Measurements from ENCODE around the gene IL25. TPM values are rescaled to one million over a fixed set of nuclear protein-coding genes. Genes with fewer than 3 reads are reported as not detected.

Gene IL25
- total RNA-seq, 2 donors from 2014 or later: not detected

GRCh38 chr14:23375527-23376251 is 3.1 kb downstream of the IL25 start:
- DNase-seq (ENCODE audit: low spot score): no peak
- H3K4me3 Mint-ChIP-seq: no peak overlapping the region
- no peaks in the 10 kb centered on the region for H3K4me1 Mint-ChIP-seq (ENCODE audit: low read depth in 2 of 2)
- ATAC-seq: no peak
- peaks cover 0 to 2% of the 10 kb centered on the region in 2 donors for H3K27me3 Mint-ChIP-seq
- no peaks in the 10 kb centered on the region for H3K9me3 Mint-ChIP-seq
- H3K27ac Mint-ChIP-seq: no peak overlapping the region
- H3K36me3 Mint-ChIP-seq: no peaks in the 10 kb centered on the region

GRCh38 chr14:23376482-23377197 is 4.0 kb downstream of the IL25 start, which contains the start of gene CMTM5:
CMTM5 (plus strand) TSS chr14:23377046; CDS start chr14:23377252, 206 bp downstream.
- no peak for ATAC-seq
- Mint-ChIP-seq H3K9me3 (no peaks in the 10 kb centered on the region), H3K27ac (no peak within 1 kb of the TSS), H3K4me1 (ENCODE audit: low read depth in 2 of 2) (no peaks in the 10 kb centered on the region), H3K27me3 (peaks cover 0 to 2% of the 10 kb centered on the region in 2 donors), H3K4me3 (no peak within 1 kb of the TSS), H3K36me3 (no peaks in the 10 kb centered on the region)
- no peak for DNase-seq (ENCODE audit: low spot score)

- no peak for DNase-seq (ENCODE audit: low spot score)
- no peaks in the 10 kb centered on the region for H3K4me1 Mint-ChIP-seq (ENCODE audit: low read depth in 2 of 2)
These were observed 4.6 kb downstream of the IL25 start for GRCh38 chr14:23377198-23377550.

GRCh38 chr14:23377573-23378563 is 5.3 kb downstream of the IL25 start:
- H3K27me3 Mint-ChIP-seq: peaks cover 0 to 2% of the 10 kb centered on the region in 2 donors
- no peaks in the 10 kb centered on the region for H3K36me3 Mint-ChIP-seq
- H3K9me3 Mint-ChIP-seq: no peaks in the 10 kb centered on the region
- no peak for DNase-seq (ENCODE audit: low spot score)
- no peak for ATAC-seq
- H3K27ac Mint-ChIP-seq: no peak overlapping the region
- H3K4me3 Mint-ChIP-seq: no peak overlapping the region
- H3K4me1 Mint-ChIP-seq (ENCODE audit: low read depth in 2 of 2): no peaks in the 10 kb centered on the region

More at GRCh38 chr14:23377198-23377550, 4.6 kb downstream of the IL25 start:
- Mint-ChIP-seq H3K27ac (no peak overlapping the region), H3K9me3 (no peaks in the 10 kb centered on the region), H3K4me3 (no peak overlapping the region), H3K27me3 (peaks cover 0 to 2% of the 10 kb centered on the region in 2 donors), H3K36me3 (no peaks in the 10 kb centered on the region)
- ATAC-seq: no peak

- no peak overlapping the region for H3K27ac Mint-ChIP-seq
- no peak overlapping the region for H3K4me3 Mint-ChIP-seq
- H3K9me3 Mint-ChIP-seq: no peaks in the 10 kb centered on the region
- H3K36me3 Mint-ChIP-seq: no peaks in the 10 kb centered on the region
- DNase-seq (ENCODE audit: low spot score) (no peak), ATAC-seq (no peak)
- no peaks in the 10 kb centered on the region for H3K4me1 Mint-ChIP-seq (ENCODE audit: low read depth in 2 of 2)
- H3K27me3 Mint-ChIP-seq: peaks cover 0 to 2% of the 10 kb centered on the region in 2 donors
These were observed 6.1 kb downstream of the IL25 start for GRCh38 chr14:23378612-23379220.

GRCh38 chr14:23379366-23380196 is 7.0 kb downstream of the IL25 start:
- ATAC-seq: peak; percentile 55 to 57
- no peaks in the 10 kb centered on the region for H3K9me3 Mint-ChIP-seq
- no peak overlapping the region for H3K27ac Mint-ChIP-seq
- no peak for DNase-seq (ENCODE audit: low spot score)
- H3K27me3 Mint-ChIP-seq: peaks cover 0 to 2% of the 10 kb centered on the region in 2 donors
- H3K4me1 Mint-ChIP-seq (ENCODE audit: low read depth in 2 of 2): no peaks in the 10 kb centered on the region
- H3K36me3 Mint-ChIP-seq: no peaks in the 10 kb centered on the region
- H3K4me3 Mint-ChIP-seq: no peak overlapping the region

- peaks cover 0 to 2% of the 10 kb centered on the region in 2 donors for H3K27me3 Mint-ChIP-seq
- ATAC-seq: no peak
- no peaks in the 10 kb centered on the region for H3K9me3 Mint-ChIP-seq
- no peaks in the 10 kb centered on the region for H3K4me1 Mint-ChIP-seq (ENCODE audit: low read depth in 2 of 2)
- no peak overlapping the region for H3K4me3 Mint-ChIP-seq
- H3K27ac Mint-ChIP-seq: no peak overlapping the region
- DNase-seq (ENCODE audit: low spot score): no peak
- no peaks in the 10 kb centered on the region for H3K36me3 Mint-ChIP-seq
These were observed 7.7 kb downstream of the IL25 start for GRCh38 chr14:23380197-23380914.

- ATAC-seq (no peak), DNase-seq (ENCODE audit: low spot score) (no peak)
- H3K9me3 Mint-ChIP-seq: no peaks in the 10 kb centered on the region
- no peaks in the 10 kb centered on the region for H3K36me3 Mint-ChIP-seq
- peaks cover 0 to 2% of the 10 kb centered on the region in 2 donors for H3K27me3 Mint-ChIP-seq
- no peak overlapping the region for H3K27ac Mint-ChIP-seq
- H3K4me1 Mint-ChIP-seq (ENCODE audit: low read depth in 2 of 2): no peaks in the 10 kb centered on the region
- no peak overlapping the region for H3K4me3 Mint-ChIP-seq
These were observed 8.4 kb downstream of the IL25 start for GRCh38 chr14:23380976-23381375.

GRCh38 chr14:23381871-23382270 is 9.3 kb downstream of the IL25 start:
- Mint-ChIP-seq H3K4me1 (ENCODE audit: low read depth in 2 of 2) (no peaks in the 10 kb centered on the region), H3K9me3 (no peaks in the 10 kb centered on the region)
- no peak for ATAC-seq

GRCh38 chr14:23382276-23382675 is 9.7 kb downstream of the IL25 start:
- no peak for ATAC-seq

More at GRCh38 chr14:23381871-23382270, 9.3 kb downstream of the IL25 start:
- no peak overlapping the region for H3K27ac Mint-ChIP-seq
- H3K36me3 Mint-ChIP-seq: no peaks in the 10 kb centered on the region
- no peak overlapping the region for H3K4me3 Mint-ChIP-seq
- DNase-seq (ENCODE audit: low spot score): no peak
- peaks cover 0 to 5% of the 10 kb centered on the region in 2 donors for H3K27me3 Mint-ChIP-seq

GRCh38 chr14:23382731-23383440 is 10.3 kb downstream of the IL25 start:
- peaks cover 0 to 8% of the 10 kb centered on the region in 2 donors for H3K27me3 Mint-ChIP-seq
- ATAC-seq: no peak
- no peaks in the 10 kb centered on the region for H3K9me3 Mint-ChIP-seq
- no peaks in the 10 kb centered on the region for H3K4me1 Mint-ChIP-seq (ENCODE audit: low read depth in 2 of 2)
- H3K27ac Mint-ChIP-seq: no peak overlapping the region
- H3K4me3 Mint-ChIP-seq: no peak overlapping the region
- H3K36me3 Mint-ChIP-seq: no peaks in the 10 kb centered on the region
- no peak for DNase-seq (ENCODE audit: low spot score)

More at GRCh38 chr14:23382276-23382675, 9.7 kb downstream of the IL25 start:
- Mint-ChIP-seq H3K27me3 (peaks cover 0 to 5% of the 10 kb centered on the region in 2 donors), H3K4me3 (no peak overlapping the region), H3K27ac (no peak overlapping the region), H3K9me3 (no peaks in the 10 kb centered on the region), H3K4me1 (ENCODE audit: low read depth in 2 of 2) (no peaks in the 10 kb centered on the region), H3K36me3 (no peaks in the 10 kb centered on the region)
- no peak for DNase-seq (ENCODE audit: low spot score)

Data from natural killer cell treated with Interleukin-12 subunit alpha and Interleukin-12 subunit beta and Interleukin-15 and Interleukin-18, amount 100 ng/mL, for 72 hours (primary cell).